ENCODE results near the gene KCNQ1. TPM values are rescaled to one million over a fixed set of nuclear protein-coding genes. Genes with fewer than 3 reads are reported as not detected.

KCNQ1 gene
- total RNA-seq, 2 experiments from 2014 or later: 8.7 to 9.5 TPM

GRCh38 chr11:2445746-2446551 is 1.1 kb downstream of the KCNQ1 start:
- ChIA-PET CTCF (interaction anchor here (0.9 to 6.9 kb wide), 5 partner anchors 21 to 443 kb away, joined by 3 to 46 read pairs (median 3); no protein-coding TSS in a partner anchor), POLR2A (interaction anchor here (1.1 kb wide), 1 partner anchor 22 kb away, joined by 3 read pairs; no protein-coding TSS in a partner anchor)
- H3K27ac Mint-ChIP-seq: no peak overlapping the region
- intact Hi-C loops (cut with micrococcal nuclease): no loop called here
- peak overlapping the region; percentile 91 for H3K4me3 Mint-ChIP-seq
- H3K36me3 Mint-ChIP-seq (ENCODE audit: low read depth): no peaks in the 10 kb centered on the region
- no peaks in the 10 kb centered on the region for H3K27me3 Mint-ChIP-seq
- no peaks in the 10 kb centered on the region for H3K9me3 Mint-ChIP-seq
- H3K4me1 Mint-ChIP-seq (ENCODE audit: low read depth): peaks cover 32% of the 10 kb centered on the region
- no peak for DNase-seq
- TF ChIP-seq CTCF (IDR thresholded peaks at IDR 0.05): no peak
- no peak for ATAC-seq

GRCh38 chr11:2446590-2447252 is 1.9 kb downstream of the KCNQ1 start:
- ChIA-PET POLR2A (interaction anchor here (1.1 kb wide), 1 partner anchor 21 kb away, joined by 3 read pairs; no protein-coding TSS in a partner anchor), CTCF (interaction anchor here (0.9 to 6.9 kb wide), 2 partner anchors 29 to 85 kb away, joined by 3 to 46 read pairs; no protein-coding TSS in a partner anchor)
- H3K27ac Mint-ChIP-seq: peak overlapping the region; percentile 72
- H3K27me3 Mint-ChIP-seq: no peaks in the 10 kb centered on the region
- H3K4me1 Mint-ChIP-seq (ENCODE audit: low read depth): peaks cover 32% of the 10 kb centered on the region
- intact Hi-C loops (cut with micrococcal nuclease): no loop called here
- no peaks in the 10 kb centered on the region for H3K36me3 Mint-ChIP-seq (ENCODE audit: low read depth)
- peak overlapping the region; percentile 91 for H3K4me3 Mint-ChIP-seq
- H3K9me3 Mint-ChIP-seq: no peaks in the 10 kb centered on the region
- no peak for TF ChIP-seq CTCF (IDR thresholded peaks at IDR 0.05)
- no peak for ATAC-seq
- peak; percentile 28 for DNase-seq

- ATAC-seq: no peak
- peaks cover 30% of the 10 kb centered on the region for H3K4me1 Mint-ChIP-seq (ENCODE audit: low read depth)
Observed at GRCh38 chr11:2447253-2447950, 2.6 kb downstream of the KCNQ1 start.

GRCh38 chr11:2447951-2448650 is 3.3 kb downstream of the KCNQ1 start:
- ChIA-PET CTCF (interaction anchor here (6.9 kb wide), 1 partner anchor 84 kb away, joined by 46 read pairs; no protein-coding TSS in a partner anchor), POLR2A (no interaction called here)
- no peak for ATAC-seq
- intact Hi-C loops (cut with micrococcal nuclease): no loop called here
- no peak for TF ChIP-seq CTCF (IDR thresholded peaks at IDR 0.05)
- H3K4me3 Mint-ChIP-seq: no peak overlapping the region
- H3K4me1 Mint-ChIP-seq (ENCODE audit: low read depth): peaks cover 23% of the 10 kb centered on the region
- H3K9me3 Mint-ChIP-seq: no peaks in the 10 kb centered on the region
- H3K27ac Mint-ChIP-seq: no peak overlapping the region
- H3K36me3 Mint-ChIP-seq (ENCODE audit: low read depth): peaks cover 3% of the 10 kb centered on the region
- DNase-seq: no peak
- H3K27me3 Mint-ChIP-seq: no peaks in the 10 kb centered on the region

More at GRCh38 chr11:2447253-2447950, 2.6 kb downstream of the KCNQ1 start:
- H3K27ac Mint-ChIP-seq: peak overlapping the region; percentile 72
- TF ChIP-seq CTCF (IDR thresholded peaks at IDR 0.05): no peak
- DNase-seq: no peak
- no peaks in the 10 kb centered on the region for H3K36me3 Mint-ChIP-seq (ENCODE audit: low read depth)
- no peaks in the 10 kb centered on the region for H3K27me3 Mint-ChIP-seq
- peak overlapping the region; percentile 91 for H3K4me3 Mint-ChIP-seq
- intact Hi-C loops (cut with micrococcal nuclease): no loop called here
- ChIA-PET POLR2A (no interaction called here), CTCF (interaction anchor here (0.9 to 6.9 kb wide), 2 partner anchors 29 to 85 kb away, joined by 3 to 46 read pairs; no protein-coding TSS in a partner anchor)
- H3K9me3 Mint-ChIP-seq: no peaks in the 10 kb centered on the region

Data from activated CD8-positive, alpha-beta T cell treated with anti-CD3 and anti-CD28 coated beads for 36 hours (primary cell).